NCI-H2171 (cell line): ENCODE measurements around the gene TCF4.

Experiments
- DNase-seq: peaks from one replicate; lab custom pipeline; 2025; lab: John Stamatoyannopoulos, UW

Gene TCF4

DNA sequence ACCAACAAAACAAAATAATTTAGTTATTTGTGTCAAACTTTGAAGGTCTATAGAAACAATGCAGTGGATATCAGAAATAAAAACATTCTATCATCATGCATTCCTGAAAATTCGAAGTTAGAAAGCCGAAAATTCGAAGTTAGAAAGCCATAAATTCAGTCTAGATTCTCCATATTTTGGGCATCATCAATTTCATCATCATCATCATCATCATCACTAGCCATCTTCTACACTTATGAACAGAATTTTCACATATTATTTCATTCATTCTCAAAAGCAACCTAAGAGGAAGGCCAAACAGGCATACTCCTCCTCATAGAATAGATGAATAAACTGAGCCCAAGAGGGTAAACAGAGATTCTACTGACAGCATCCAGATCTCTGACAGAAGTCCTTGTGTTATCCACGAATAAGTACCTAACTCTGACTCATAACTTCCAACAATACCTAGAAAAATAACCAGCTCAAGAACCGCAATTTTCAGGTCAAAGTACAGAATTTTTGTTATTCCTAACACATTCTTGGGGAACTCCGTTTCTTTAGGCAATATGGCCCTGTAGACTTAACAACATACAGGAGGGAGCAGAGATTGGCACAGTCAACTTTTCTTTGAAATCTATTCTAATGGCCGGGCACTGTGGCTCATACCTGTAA, 84.7 kb downstream of the TCF4 start:
- no peak for DNase-seq

DNA sequence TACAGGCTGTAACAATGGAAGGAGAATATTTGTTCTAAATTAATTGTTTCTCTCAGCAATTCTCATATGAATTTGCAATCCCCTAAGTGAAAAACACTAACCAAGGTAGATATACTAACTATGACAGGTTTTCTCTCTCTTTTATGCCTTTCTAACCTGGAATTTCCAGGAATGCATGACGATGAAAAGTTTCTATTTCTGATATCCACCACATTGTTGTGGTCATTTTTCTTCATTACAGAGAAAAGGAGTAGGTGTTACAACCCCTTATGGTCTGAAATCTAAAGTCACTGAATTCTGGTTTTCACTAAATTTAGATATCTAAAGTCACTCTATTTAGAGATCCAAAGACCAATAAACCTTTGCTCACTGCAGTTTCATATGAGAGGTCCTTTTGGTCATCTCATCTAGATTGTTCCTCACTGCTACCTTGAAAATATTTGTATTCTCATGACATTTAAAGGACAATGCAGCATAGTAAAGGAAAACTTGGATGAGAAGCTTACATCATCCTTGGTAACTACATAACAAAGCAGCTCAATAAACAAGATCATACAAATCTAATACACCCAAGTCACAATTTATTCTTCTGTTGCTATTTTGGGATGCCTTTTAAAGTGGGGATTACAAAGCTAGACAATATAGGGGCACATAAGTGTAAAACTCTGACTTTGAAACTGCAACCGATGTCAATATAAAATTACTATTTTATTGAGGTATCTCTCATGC, 85.8 kb downstream of the TCF4 start:
- no peak for DNase-seq

- DNase-seq, result no peak
Measured at GRCh38 chr18:55501579-55501978, 86.4 kb downstream of the TCF4 start.

- DNase-seq, result no peak
Measured at GRCh38 chr18:55500316-55501086, 87.5 kb downstream of the TCF4 start.

- no peak for DNase-seq
Measured at GRCh38 chr18:55499526-55499925, 88.5 kb downstream of the TCF4 start.

DNA sequence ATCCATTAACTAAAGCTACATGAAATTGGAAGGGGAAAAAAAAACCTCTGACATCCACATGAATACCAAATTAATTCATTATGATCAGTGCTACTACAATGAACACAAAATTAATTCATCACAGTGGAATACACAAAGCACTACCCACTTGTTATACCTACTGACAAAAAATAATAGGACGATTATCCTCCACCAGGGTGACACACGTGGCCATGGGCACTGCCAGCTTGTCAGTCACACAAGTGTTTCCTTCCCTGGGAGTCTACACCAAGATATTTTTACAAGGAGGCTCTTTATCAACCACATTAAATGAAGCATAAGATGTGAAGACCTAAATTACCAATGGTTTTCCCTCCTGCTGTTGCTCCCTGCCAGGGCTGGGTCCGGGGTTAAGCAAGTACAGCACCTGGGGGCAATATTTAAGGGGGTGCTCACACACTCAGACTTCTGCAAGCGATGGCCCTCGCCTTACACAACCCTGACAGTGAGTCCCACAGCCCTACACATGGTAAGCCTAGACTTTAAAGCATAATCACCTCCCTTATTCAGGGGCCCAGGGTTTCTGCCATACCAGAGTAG, 90.1 kb downstream of the TCF4 start:
- DNase-seq, result peak; percentile 19

GRCh38 chr18:55494899-55495298, 93.1 kb downstream of the TCF4 start:
- DNase-seq, result no peak

DNA sequence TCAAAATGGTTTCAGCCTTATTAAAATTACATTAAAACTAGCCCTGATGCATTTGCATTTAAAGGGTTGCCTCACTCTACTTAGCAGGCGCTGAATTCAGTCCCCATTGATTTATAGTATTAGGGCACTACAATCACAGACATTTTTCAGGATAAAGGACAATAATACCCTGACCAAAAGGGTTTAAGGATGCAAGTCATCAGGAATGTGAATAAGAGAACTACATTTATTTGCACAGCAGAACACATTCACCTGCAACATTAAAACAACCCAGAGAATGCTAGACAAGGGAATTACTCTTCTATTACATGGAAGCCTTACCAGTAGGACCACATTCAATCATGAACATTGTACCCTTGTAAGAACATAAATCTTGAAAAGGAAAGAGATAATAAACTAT, 93.6 kb downstream of the TCF4 start:
- DNase-seq, result no peak

GRCh38 chr18:55491616-55492015, 96.4 kb downstream of the TCF4 start:
- DNase-seq, result no peak

GRCh38 chr18:55489034-55489986, 98.7 kb downstream of the TCF4 start:
- DNase-seq, result no peak

DNA sequence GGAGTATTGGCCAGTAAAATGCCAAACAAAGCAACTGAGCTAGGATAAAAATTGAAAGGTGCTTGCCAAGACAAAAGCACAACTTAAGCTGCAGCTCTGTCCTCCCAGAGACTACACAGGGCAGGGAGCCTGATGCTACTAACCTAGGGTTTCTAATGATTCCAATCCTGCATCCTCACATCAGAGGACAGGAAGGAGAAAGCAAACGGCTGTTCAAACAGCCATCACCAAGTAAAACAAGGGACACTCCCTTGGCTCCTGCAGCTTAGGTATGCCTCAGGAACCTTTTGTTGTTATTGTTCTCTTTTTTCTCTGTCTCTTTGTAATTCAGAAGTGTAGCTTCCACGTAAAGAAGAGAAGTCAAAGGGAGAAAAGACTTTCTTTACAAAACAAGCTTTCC, 99.5 kb downstream of the TCF4 start:
- no peak for DNase-seq

DNA sequence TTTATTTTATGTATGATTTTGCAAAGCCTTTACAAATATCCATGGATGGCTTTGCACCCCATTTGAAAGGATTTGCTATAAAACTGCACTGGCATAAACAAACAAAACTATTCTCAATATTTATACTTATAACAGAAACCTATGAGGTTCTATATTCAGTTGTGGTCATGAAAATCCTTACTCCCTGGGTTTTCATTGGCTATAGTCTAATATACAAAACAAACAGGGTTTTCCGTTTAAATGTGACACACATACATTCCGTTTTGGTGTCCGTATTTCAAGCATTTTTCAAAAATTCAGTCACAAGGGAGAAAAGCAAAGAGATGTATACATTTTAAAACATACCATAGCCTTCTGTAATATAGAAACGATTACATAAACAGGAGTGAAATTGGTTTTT, 100.0 kb downstream of the TCF4 start:
- no peak for DNase-seq

GRCh38 chr18:55486936-55487335, 101.1 kb downstream of the TCF4 start:
- DNase-seq, result no peak

DNA sequence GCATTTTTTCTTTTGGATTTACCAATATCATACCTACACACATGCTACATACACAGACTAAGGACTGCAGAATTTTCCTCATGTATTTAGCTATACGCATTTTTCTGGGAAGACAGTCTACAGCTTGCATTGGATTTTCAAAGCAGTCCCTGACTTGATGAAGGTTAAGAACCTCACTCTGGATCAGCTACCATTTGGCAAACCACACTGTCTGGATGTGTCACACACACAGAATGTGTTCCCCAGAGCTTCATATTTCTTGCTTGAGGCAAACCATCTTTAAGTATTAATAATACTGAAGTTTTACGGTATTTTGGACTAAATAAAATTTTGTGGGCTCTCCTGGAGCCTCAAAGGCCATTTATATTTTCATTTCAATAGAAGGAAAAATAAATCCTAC, 102.3 kb downstream of the TCF4 start:
- DNase-seq, result no peak

DNA sequence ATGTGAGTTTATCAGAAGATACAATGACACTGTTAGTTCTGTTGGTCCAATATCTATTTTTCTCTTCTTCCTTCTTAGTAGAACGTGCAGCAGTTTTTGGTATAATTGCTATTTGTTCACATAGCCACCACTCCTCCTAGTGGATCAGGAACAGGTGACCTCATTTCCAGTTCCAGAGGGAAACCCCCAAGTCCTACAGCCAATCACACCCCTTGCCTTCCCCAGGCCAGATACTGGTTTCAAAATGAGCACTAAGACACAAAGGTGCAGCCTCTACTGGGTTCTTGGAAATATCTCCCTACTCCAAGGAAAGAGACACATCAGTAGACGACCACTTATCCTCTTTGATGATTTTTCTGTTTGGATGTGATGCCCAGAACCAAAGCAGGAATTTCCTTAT, 103.2 kb downstream of the TCF4 start:
- no peak for DNase-seq

DNA sequence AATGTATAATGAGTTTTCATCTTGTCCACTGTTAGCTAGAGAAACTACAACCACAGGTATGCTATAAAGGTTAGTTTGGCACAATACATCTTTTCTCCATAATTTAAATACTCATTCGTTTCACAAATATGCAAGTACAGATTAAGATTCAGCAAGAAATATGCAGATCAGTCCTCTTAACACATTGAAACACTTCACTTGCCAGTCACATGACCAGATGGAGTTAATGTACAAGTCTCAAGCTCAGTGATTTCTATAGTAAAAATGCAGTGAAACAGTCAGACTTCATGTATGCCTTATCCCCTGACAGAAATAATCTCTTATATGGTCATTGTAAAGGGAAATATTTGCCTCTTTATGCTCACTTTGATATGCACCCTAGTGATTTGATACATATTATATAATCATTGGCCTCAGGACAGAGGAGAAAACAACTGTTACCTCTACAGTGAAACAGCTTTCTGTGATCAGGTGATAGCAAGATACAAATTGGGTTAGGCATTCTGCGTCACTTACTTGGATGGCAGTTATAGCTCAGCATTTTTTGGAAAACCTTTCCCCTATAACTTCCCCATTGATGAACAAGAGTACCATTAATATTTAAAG, 104.6 kb downstream of the TCF4 start:
- no peak for DNase-seq

GRCh38 chr18:55479656-55480420, 108.2 kb downstream of the TCF4 start:
- DNase-seq, result no peak

DNA sequence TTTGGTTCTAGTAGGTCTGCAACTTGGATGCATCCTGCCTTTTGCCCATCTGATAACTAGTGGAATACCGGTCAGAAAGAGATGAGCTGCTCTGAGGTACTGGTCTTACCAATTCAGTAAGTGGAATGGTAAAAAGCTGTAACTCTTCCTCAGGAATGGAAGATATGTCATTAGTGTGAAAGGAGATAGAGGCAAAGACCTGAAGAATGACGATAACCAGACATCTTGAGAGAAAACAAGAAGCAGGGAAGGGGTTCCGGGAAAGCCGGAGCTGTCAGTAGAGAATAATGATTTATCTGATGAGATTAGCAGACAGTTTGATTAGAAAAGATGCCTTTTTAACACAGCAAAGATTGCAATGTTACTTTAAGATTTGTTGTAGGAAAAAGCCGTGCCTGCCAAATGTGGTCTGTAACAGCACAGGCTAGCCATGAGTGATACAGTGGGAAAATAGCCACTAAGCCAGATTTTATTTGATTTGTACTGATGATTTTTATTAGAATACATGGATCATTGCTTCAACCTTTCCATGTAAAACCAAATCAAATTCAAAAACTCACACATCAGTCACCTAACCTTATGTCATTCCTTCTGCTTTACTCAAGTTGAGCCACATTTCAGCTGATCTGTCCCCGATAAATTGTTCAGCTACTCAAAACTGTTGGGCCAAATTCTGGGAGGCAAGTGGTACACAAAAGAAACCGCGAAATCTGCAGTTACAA, 110.0 kb downstream of the TCF4 start:
- no peak for DNase-seq

DNA sequence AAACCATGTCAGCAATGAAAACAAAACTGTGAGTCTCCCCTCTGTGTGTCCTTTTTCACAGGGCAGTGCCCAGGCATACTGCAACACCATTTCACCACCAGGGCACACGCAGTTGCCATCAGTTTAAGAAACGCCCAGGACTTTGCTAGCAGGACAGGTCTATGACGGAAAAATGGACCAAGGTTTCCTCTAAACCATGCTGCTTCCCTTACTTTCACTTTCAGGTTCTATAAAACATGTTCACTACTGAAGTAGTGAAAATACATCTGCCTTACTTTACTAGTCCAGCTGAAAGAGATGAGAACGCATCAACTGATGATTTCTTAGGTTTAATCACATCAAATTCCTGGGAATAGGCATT, 110.5 kb downstream of the TCF4 start:
- no peak for DNase-seq

DNA sequence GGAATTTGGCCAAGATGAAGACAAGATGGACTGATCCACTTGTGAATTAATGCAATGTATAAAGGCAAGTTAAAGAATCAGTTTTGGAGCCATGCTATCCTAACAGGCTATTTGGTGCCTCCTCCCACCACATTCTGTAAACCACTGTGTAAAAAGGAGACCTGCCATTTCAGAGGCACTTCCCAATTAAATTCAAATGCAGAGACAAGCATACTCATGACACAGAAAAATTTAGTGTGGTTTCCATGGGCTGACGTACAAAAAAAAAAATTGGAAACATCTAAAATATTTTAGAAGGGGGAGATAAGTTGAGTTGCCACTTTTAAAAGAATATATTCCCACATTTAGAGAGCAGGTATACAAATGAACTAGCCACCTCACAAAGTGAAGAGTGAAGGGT, 112.1 kb downstream of the TCF4 start:
- DNase-seq, result no peak
